ENCODE results near the gene EXD2. TPM values are rescaled to one million over a fixed set of nuclear protein-coding genes. Genes with fewer than 3 reads are reported as not detected.

The EXD2 gene
- total and polyA plus RNA-seq, 2 experiments from 2014 or later: 10.3 to 23.3 TPM

GRCh38 chr14:69208666-69209065 lies 17.4 kb downstream of the EXD2 start:
- H3K27ac Mint-ChIP-seq: no peak overlapping the region
- Histone ChIP-seq H3K27ac (ENCODE audit: low read depth) (no peak overlapping the region), H3K9me2 (ENCODE audit: insufficient read depth) (no peaks in the 10 kb centered on the region), H2AFZ (no peak overlapping the region), H3K4me3 (no peak overlapping the region), H3F3A (replicated peaks; ENCODE audit: low read depth) (no peaks in the 10 kb centered on the region), H3K36me3 (ENCODE audit: insufficient read depth) (no peaks in the 10 kb centered on the region), H3K4me2 (no peak overlapping the region), H3K79me2 (replicated peaks; ENCODE audit: insufficient read depth) (peaks cover 6% of the 10 kb centered on the region), H4K20me1 (replicated peaks; ENCODE audit: insufficient read depth) (no peaks in the 10 kb centered on the region), H3K4me1 (ENCODE audit: insufficient read depth) (no peaks in the 10 kb centered on the region), H3K27me3 (ENCODE audit: insufficient read depth) (no peaks in the 10 kb centered on the region)
- DNase-seq (ENCODE audit: low spot score) (no peak), ATAC-seq (no peak)
- peaks cover 2% of the 10 kb centered on the region; the same call in 2 of the 3 replicates for H3K4me1 Mint-ChIP-seq
- H3K27me3 Mint-ChIP-seq (ENCODE audit: insufficient read depth, low read depth, poor library complexity): peaks cover 6% of the 10 kb centered on the region
- no peak overlapping the region for H3K4me3 Mint-ChIP-seq
- peaks cover 3% of the 10 kb centered on the region; the same call in 2 of the 3 replicates for H3K36me3 Mint-ChIP-seq (ENCODE audit: low read depth)
- no peak for TF ChIP-seq ZNF114 (CRISPR knock-in tag; IDR thresholded peaks at IDR 0.05)
- TF ChIP-seq ZNF331 (CRISPR knock-in tag; IDR thresholded peaks at IDR 0.05; ENCODE audit: low read depth): no peak
- TF ChIP-seq NANOG (IDR thresholded peaks at IDR 0.05; ENCODE audit: borderline replicate concordance): no peak
- no peak for TF ChIP-seq ZNF462 (CRISPR knock-in tag; IDR thresholded peaks at IDR 0.05)
- no peak for TF ChIP-seq CREB1 (CRISPR knock-in tag; IDR thresholded peaks at IDR 0.05; ENCODE audit: low read depth)
- TF ChIP-seq REST (IDR thresholded peaks at IDR 0.05; ENCODE audit: unreplicated experiment): no peak
- TF ChIP-seq ETS1 (IDR thresholded peaks at IDR 0.05): no peak
- no peak for TF ChIP-seq CTCF (conservative IDR thresholded peaks at IDR 0.05; ENCODE audit: low read depth in 2 of 2)
- TF ChIP-seq POLR2AphosphoS5 (IDR thresholded peaks at IDR 0.05; ENCODE audit: low read depth): no peak
- no peak for TF ChIP-seq EZH2 (IDR thresholded peaks at IDR 0.05; ENCODE audit: low read depth, unreplicated experiment)
- no peak for TF ChIP-seq EZH2phosphoT487 (IDR thresholded peaks at IDR 0.05; ENCODE audit: unreplicated experiment)
- TF ChIP-seq STAT1 (IDR thresholded peaks at IDR 0.05; ENCODE audit: unreplicated experiment): no peak
- TF ChIP-seq JUNB (IDR thresholded peaks at IDR 0.05; ENCODE audit: unreplicated experiment): no peak
- H3K9me3 Mint-ChIP-seq: no peaks in the 10 kb centered on the region

Data from GM23338 (cell line).